Panc1 (cell line): Measurements from ENCODE around the gene SETD7.

Experiments used
- CTCF ChIP-seq: fragments of 450-650 bp; IDR thresholded peaks from 2 replicates; pipeline ENCODE4 v1.5.1; 2017; ENCODE audit warnings: mild to moderate bottlenecking
- POLR2AphosphoS5 ChIP-seq: IDR thresholded peaks from 2 replicates; pipeline ENCODE4 v1.6.1; 2012; ENCODE audit warnings: mild to moderate bottlenecking, low read depth, low read length, moderate library complexity
- REST ChIP-seq, 2 experiments: IDR thresholded peaks; 2 replicates each; pipeline ENCODE4 v1.6.1; 2011 to 2012; ENCODE audit warnings: low read depth in 2 of 2, control low read depth in 1 of 2, low read length in 1 of 2, mild to moderate bottlenecking in 1 of 2, moderate library complexity in 1 of 2; ENCODE audit not compliant: insufficient read depth in 1 of 2
- SIN3A ChIP-seq: IDR thresholded peaks from 2 replicates; pipeline ENCODE4 v1.6.1; 2012; ENCODE audit warnings: low read depth, mild to moderate bottlenecking, low read length, moderate library complexity, borderline replicate concordance; ENCODE audit not compliant: insufficient read depth
- TCF7L2 ChIP-seq: IDR thresholded peaks from 2 replicates; pipeline ENCODE4 v1.6.1; 2011; ENCODE audit warnings: mild to moderate bottlenecking, low read depth, low read length, inconsistent platforms

- no peak for TF ChIP-seq CTCF
- TF ChIP-seq REST (IDR thresholded peaks at IDR 0.05; ENCODE audit: insufficient read depth in 1 of 2, low read depth in 2 of 2, low read length in 1 of 2): no peak
- TF ChIP-seq TCF7L2: no peak
- TF ChIP-seq SIN3A: no peak
- no peak for TF ChIP-seq POLR2AphosphoS5
These were observed 25.1 kb upstream of the SETD7 start for GRCh38 chr4:139581096-139581495.
